Suprapubic skin (tissue), 4 donors: Measurements from ENCODE around the gene ENDOG.

Experiments used
- CTCF ChIP-seq, 2 donors: fragments of 200-600 bp in 1 of 2; fragments of 450-650 bp in 1 of 2; sonication (generic) in 1 of 2; IDR thresholded peaks; one replicate each; pipeline ENCODE4 v1.5.1; 2016 to 2019; ENCODE audit warnings: antibody characterized with exemption in 2 of 2, mild to moderate bottlenecking in 1 of 2, moderate library complexity in 1 of 2
- POLR2A ChIP-seq, 2 donors: fragments of 450-650 bp; IDR thresholded peaks; one replicate each; pipeline ENCODE4 v1.6.1; 2017; ENCODE audit warnings: antibody characterized with exemption in 2 of 2, mild to moderate bottlenecking in 2 of 2, moderate library complexity in 2 of 2
- POLR2AphosphoS5 ChIP-seq, 3 donors: sonication (generic); formaldehyde crosslinking; IDR thresholded peaks; one replicate each; pipeline ENCODE4 v1.6.1; 2017; ENCODE audit warnings: antibody characterized with exemption in 3 of 3

- TF ChIP-seq POLR2AphosphoS5 (IDR thresholded peaks at IDR 0.05) (no peak), CTCF (IDR thresholded peaks at IDR 0.05) (no peak), POLR2A (IDR thresholded peaks at IDR 0.05) (no peak)
Measured at GRCh38 chr9:128845186-128845931, 27.1 kb downstream of the ENDOG start.
